ENCODE measurements around the gene ACVR1B.

- TF ChIP-seq CTCF (IDR thresholded peaks at IDR 0.05; ENCODE audit: low read length) (no peak), EZH2phosphoT487 (IDR thresholded peaks at IDR 0.05; ENCODE audit: low read length) (no peak), EZH2 (optimal IDR thresholded peaks at IDR 0.05; ENCODE audit: low read depth, low read length) (no peak)
These were observed 94.3 kb downstream of the ACVR1B start for GRCh38 chr12:52045794-52046199.

All from MM.1S (cell line).